ENCODE results near the gene CCDC33. TPM values are rescaled to one million over a fixed set of nuclear protein-coding genes. Genes with fewer than 3 reads are reported as not detected.

Gene CCDC33
- total RNA-seq, 1 donor from 2014 or later = 0.51 TPM

GRCh38 chr15:74368121-74368520, 132.0 kb downstream of the CCDC33 start:
- H3K4me3 Mint-ChIP-seq (ENCODE audit: unreplicated experiment) = no peak overlapping the region
- no peak for DNase-seq (ENCODE audit: low spot score)
- H3K27me3 Mint-ChIP-seq (ENCODE audit: unreplicated experiment) = peaks cover 5% of the 10 kb centered on the region

GRCh38 chr15:74369084-74369745, 133.1 kb downstream of the CCDC33 start:
- no peak for TF ChIP-seq CTCF (IDR thresholded peaks at IDR 0.05; ENCODE audit: unreplicated experiment)
- DNase-seq (ENCODE audit: low spot score) = no peak

More at GRCh38 chr15:74368121-74368520, 132.0 kb downstream of the CCDC33 start:
- H3K4me1 Mint-ChIP-seq (ENCODE audit: unreplicated experiment) = peaks cover 18% of the 10 kb centered on the region
- TF ChIP-seq CTCF (IDR thresholded peaks at IDR 0.05; ENCODE audit: unreplicated experiment) = no peak
- H3K27ac Mint-ChIP-seq (ENCODE audit: unreplicated experiment) = no peak overlapping the region
- H3K36me3 Mint-ChIP-seq (ENCODE audit: low read depth, unreplicated experiment) = no peaks in the 10 kb centered on the region
- no peaks in the 10 kb centered on the region for H3K9me3 Mint-ChIP-seq (ENCODE audit: unreplicated experiment)

GRCh38 chr15:74369756-74370155, 133.6 kb downstream of the CCDC33 start:
- no peak for DNase-seq (ENCODE audit: low spot score)
- Mint-ChIP-seq H3K4me3 (ENCODE audit: unreplicated experiment) (no peak overlapping the region), H3K27me3 (ENCODE audit: unreplicated experiment) (peaks cover 8% of the 10 kb centered on the region), H3K27ac (ENCODE audit: unreplicated experiment) (no peak overlapping the region), H3K36me3 (ENCODE audit: low read depth, unreplicated experiment) (no peaks in the 10 kb centered on the region), H3K9me3 (ENCODE audit: unreplicated experiment) (no peaks in the 10 kb centered on the region), H3K4me1 (ENCODE audit: unreplicated experiment) (peaks cover 20% of the 10 kb centered on the region)
- TF ChIP-seq CTCF (IDR thresholded peaks at IDR 0.05; ENCODE audit: unreplicated experiment) = no peak

More at GRCh38 chr15:74369084-74369745, 133.1 kb downstream of the CCDC33 start:
- Mint-ChIP-seq H3K27ac (ENCODE audit: unreplicated experiment) (no peak overlapping the region), H3K4me1 (ENCODE audit: unreplicated experiment) (peaks cover 21% of the 10 kb centered on the region), H3K27me3 (ENCODE audit: unreplicated experiment) (peaks cover 6% of the 10 kb centered on the region), H3K9me3 (ENCODE audit: unreplicated experiment) (no peaks in the 10 kb centered on the region), H3K4me3 (ENCODE audit: unreplicated experiment) (no peak overlapping the region), H3K36me3 (ENCODE audit: low read depth, unreplicated experiment) (no peaks in the 10 kb centered on the region)

GRCh38 chr15:74370471-74370870, 134.3 kb downstream of the CCDC33 start:
- DNase-seq (ENCODE audit: low spot score) = no peak
- H3K4me1 Mint-ChIP-seq (ENCODE audit: unreplicated experiment) = peaks cover 18% of the 10 kb centered on the region
- no peaks in the 10 kb centered on the region for H3K9me3 Mint-ChIP-seq (ENCODE audit: unreplicated experiment)
- no peaks in the 10 kb centered on the region for H3K36me3 Mint-ChIP-seq (ENCODE audit: low read depth, unreplicated experiment)
- no peak overlapping the region for H3K27ac Mint-ChIP-seq (ENCODE audit: unreplicated experiment)
- H3K27me3 Mint-ChIP-seq (ENCODE audit: unreplicated experiment) = peaks cover 10% of the 10 kb centered on the region
- TF ChIP-seq CTCF (IDR thresholded peaks at IDR 0.05; ENCODE audit: unreplicated experiment) = no peak
- H3K4me3 Mint-ChIP-seq (ENCODE audit: unreplicated experiment) = no peak overlapping the region

- Mint-ChIP-seq H3K27ac (ENCODE audit: unreplicated experiment) (peak overlapping the region; percentile 61), H3K9me3 (ENCODE audit: unreplicated experiment) (no peaks in the 10 kb centered on the region), H3K36me3 (ENCODE audit: low read depth, unreplicated experiment) (no peaks in the 10 kb centered on the region), H3K4me3 (ENCODE audit: unreplicated experiment) (peak overlapping the region; percentile 71), H3K4me1 (ENCODE audit: unreplicated experiment) (peaks cover 20% of the 10 kb centered on the region), H3K27me3 (ENCODE audit: unreplicated experiment) (peaks cover 7% of the 10 kb centered on the region)
- TF ChIP-seq CTCF (IDR thresholded peaks at IDR 0.05; ENCODE audit: unreplicated experiment) = no peak
- no peak for DNase-seq (ENCODE audit: low spot score)
Measured at GRCh38 chr15:74373056-74373650, 137.0 kb downstream of the CCDC33 start.
